GM23248 (cell line): Measurements from ENCODE around the gene TTC23. TPM values are rescaled to one million over a fixed set of nuclear protein-coding genes. Genes with fewer than 3 reads are reported as not detected.

Source experiments
- DNase-seq: peaks from one replicate; pipeline ENCODE4 v3.0.0-alpha.2; 2015
- H2AFZ ChIP-seq: fragments of 200-600 bp; sonication (generic); 2 replicates; pipeline ENCODE4 v1.6.1; 2016; ENCODE audit warnings: antibody characterized with exemption
- H3F3A ChIP-seq: fragments of 200-600 bp; sonication (generic); 2 replicates; pipeline ENCODE4 v1.6.1; 2016; ENCODE audit warnings: mild to moderate bottlenecking, antibody characterized with exemption, mixed run types; ENCODE audit not compliant: insufficient read depth
- H3K27ac ChIP-seq: fragments of 200-600 bp; sonication (generic); 2 replicates; pipeline ENCODE4 v1.5.1; 2016; ENCODE audit warnings: mild to moderate bottlenecking
- H3K27me3 ChIP-seq: fragments of 200-600 bp; sonication (generic); replicated peaks from 2 replicates; pipeline ENCODE4 v1.6.1; 2016; ENCODE audit warnings: mild to moderate bottlenecking; ENCODE audit not compliant: insufficient read depth
- H3K36me3 ChIP-seq: fragments of 200-600 bp; sonication (generic); 2 replicates; pipeline ENCODE4 v1.6.1; 2016; ENCODE audit warnings: low read depth, mild to moderate bottlenecking
- H3K4me1 ChIP-seq: fragments of 200-600 bp; sonication (generic); 2 replicates; pipeline ENCODE4 v1.6.1; 2016; ENCODE audit warnings: mild to moderate bottlenecking; ENCODE audit not compliant: insufficient read depth
- H3K4me2 ChIP-seq: fragments of 200-600 bp; sonication (generic); one replicate; pipeline ENCODE4 v1.6.1; 2016; ENCODE audit warnings: mild to moderate bottlenecking; ENCODE audit not compliant: unreplicated experiment
- H3K4me3 ChIP-seq: fragments of 200-600 bp; sonication (generic); 2 replicates; pipeline ENCODE4 v1.5.1; 2016; ENCODE audit warnings: mild to moderate bottlenecking
- H3K79me2 ChIP-seq: fragments of 200-600 bp; sonication (generic); 2 replicates; pipeline ENCODE4 v1.6.1; 2016; ENCODE audit warnings: mild to moderate bottlenecking; ENCODE audit not compliant: insufficient read depth
- H3K9ac ChIP-seq: fragments of 200-600 bp; sonication (generic); 2 replicates; pipeline ENCODE4 v1.6.1; 2016; ENCODE audit warnings: mild to moderate bottlenecking
- H3K9me2 ChIP-seq: fragments of 200-600 bp; sonication (generic); 2 replicates; pipeline ENCODE4 v1.6.1; 2016; ENCODE audit warnings: mixed run types, mild to moderate bottlenecking, moderate library complexity; ENCODE audit not compliant: insufficient read depth
- H3K9me3 ChIP-seq: fragments of 200-600 bp; sonication (generic); one replicate; pipeline ENCODE4 v1.6.1; 2017; ENCODE audit warnings: low read depth
- H4K20me1 ChIP-seq: fragments of 200-600 bp; sonication (generic); 2 replicates; pipeline ENCODE4 v1.6.0; 2016; ENCODE audit not compliant: insufficient read depth
- EZH2 ChIP-seq: fragments of 200-600 bp; sonication (generic); IDR thresholded peaks from 2 replicates; pipeline ENCODE4 v1.6.1; 2018; ENCODE audit warnings: antibody characterized with exemption, mild to moderate bottlenecking; ENCODE audit not compliant: insufficient read depth, poor library complexity, severe bottlenecking
- EZH2phosphoT487 ChIP-seq: fragments of 200-600 bp; sonication (generic); IDR thresholded peaks from 2 replicates; pipeline ENCODE4 v1.6.1; 2018; ENCODE audit warnings: antibody characterized with exemption, moderate library complexity, mild to moderate bottlenecking, low read depth; ENCODE audit not compliant: insufficient read depth
- WGBS, 2 experiments: methylation state at CpG; one replicate each; pipeline ENCODE4 v1.1.6; 2015 to 2017; ENCODE audit warnings: low lambda C conversion rate in 2 of 2, low coverage in 1 of 2; ENCODE audit errors: missing lambda C conversion rate in 2 of 2; 5-methylcytosine and 5-hydroxymethylcytosine counted together
- in situ Hi-C: fragments of 300-500 bp; cut with MboI; formaldehyde crosslinking; loops from 2 replicates; pipeline ENCODE4 v1.15.0; 2020
- polyA plus RNA-seq: library from polyadenylated mRNA; unstranded; fragments of >200 nt; fragmentation: Nextera tagmentation; extraction: Ambion mirVana; gene quantifications from 2 replicates; pipeline ENCODE4 v1.2.1, GENCODE V29; 2016
- total RNA-seq: library from RNA; depleted of rRNA; stranded (reverse); fragments of >200 nt; shearing (Covaris generic); gene quantifications from 2 replicates; pipeline ENCODE4 v1.2.3, GENCODE V29; 2014; rRNA removed

TTC23 gene
- total and polyA plus RNA-seq, 2 experiments from 2014 or later, result 10.8 to 18.6 TPM

DNA sequence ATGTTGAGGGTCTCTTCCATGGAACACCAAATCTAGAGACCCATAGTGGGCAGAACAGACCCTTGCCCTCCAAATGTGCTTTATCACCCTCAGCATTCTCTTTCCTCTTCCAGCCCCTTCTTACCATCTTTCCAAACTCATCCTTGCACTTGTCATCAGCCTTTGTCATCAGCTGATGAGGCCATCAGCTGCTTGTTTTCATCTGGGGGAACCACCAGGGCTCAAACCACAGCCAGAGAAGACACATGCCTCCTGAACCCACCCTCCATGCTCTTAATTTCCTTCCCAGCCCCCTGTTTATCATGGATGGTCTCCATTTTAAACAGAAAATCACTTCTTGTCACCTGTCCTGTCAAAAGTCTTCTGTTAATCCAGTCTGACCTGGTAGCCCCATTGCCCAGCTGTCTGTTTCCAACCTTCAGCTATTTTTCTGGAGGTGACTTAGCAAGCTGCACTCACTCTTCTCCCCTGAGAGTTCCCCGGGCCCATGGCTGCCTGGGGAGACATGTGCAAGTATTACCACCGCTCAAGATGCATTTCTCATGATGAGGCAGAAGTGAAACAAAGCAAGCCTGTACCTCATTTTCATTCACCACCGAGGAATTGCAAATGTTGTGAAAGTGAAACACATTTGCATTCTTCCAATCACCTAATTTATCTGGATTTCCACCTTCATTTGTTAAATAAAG, 159.2 kb downstream of the TTC23 start:
- Histone ChIP-seq H2AFZ (no peak overlapping the region), H3K36me3 (no peaks in the 10 kb centered on the region), H3K9me3 (no peaks in the 10 kb centered on the region), H3K9me2 (no peaks in the 10 kb centered on the region), H3F3A (peaks cover 6% of the 10 kb centered on the region; the same call in 1 of the 2 replicates), H3K4me2 (no peak overlapping the region), H3K4me1 (peaks cover 4% of the 10 kb centered on the region; the same call in 1 of the 2 replicates), H3K9ac (no peak overlapping the region), H3K27ac (no peak overlapping the region), H3K79me2 (no peaks in the 10 kb centered on the region), H3K27me3 (no peaks in the 10 kb centered on the region), H3K4me3 (no peak overlapping the region), H4K20me1 (no peaks in the 10 kb centered on the region)
- no peak for TF ChIP-seq EZH2phosphoT487
- no peak for TF ChIP-seq EZH2
- in situ Hi-C loops, result no loop called here
- DNase-seq, result no peak
- WGBS, 2 experiments, result 59 to 61% methylated on average over 3 of the region's 3 CpGs

DNA sequence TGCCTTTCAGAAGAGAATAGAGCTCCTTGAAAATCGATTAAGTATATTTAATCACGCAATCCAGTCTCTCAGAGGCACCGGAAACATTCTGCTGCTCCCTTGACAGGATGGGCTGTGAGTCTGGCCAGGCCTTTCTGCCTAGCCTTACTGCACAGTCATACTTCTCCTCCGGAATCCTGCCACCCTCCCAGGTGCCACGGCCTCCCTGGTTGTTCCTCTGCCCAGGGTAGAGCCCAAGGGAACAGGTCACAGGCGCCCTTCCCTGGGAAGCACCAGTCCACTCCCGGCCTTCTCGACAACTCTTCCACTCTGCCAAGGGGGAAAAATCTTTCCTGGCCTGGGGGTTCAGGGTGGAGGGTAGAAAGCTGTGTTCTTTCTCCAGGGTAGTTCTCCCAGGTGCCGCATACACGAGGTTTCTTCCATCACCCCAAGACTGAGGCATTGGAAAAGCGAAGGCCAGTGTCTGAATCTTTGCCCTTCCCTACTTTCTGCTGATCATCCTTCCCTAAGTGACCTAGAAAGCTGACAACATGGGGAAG, 161.9 kb downstream of the TTC23 start:
- Histone ChIP-seq H3F3A (peaks cover 6% of the 10 kb centered on the region; the same call in 1 of the 2 replicates), H3K4me3 (no peak overlapping the region), H3K9me3 (no peaks in the 10 kb centered on the region), H3K27ac (no peak overlapping the region), H4K20me1 (no peaks in the 10 kb centered on the region), H3K4me2 (no peak overlapping the region), H3K9ac (no peak overlapping the region), H3K27me3 (no peaks in the 10 kb centered on the region), H3K79me2 (no peaks in the 10 kb centered on the region), H3K9me2 (no peaks in the 10 kb centered on the region), H2AFZ (no peak overlapping the region), H3K36me3 (no peaks in the 10 kb centered on the region), H3K4me1 (peaks cover 4% of the 10 kb centered on the region; the same call in 1 of the 2 replicates)
- no peak for DNase-seq
- 83 to 90% methylated on average over 10 to 11 of the region's 11 CpGs for WGBS, 2 experiments
- TF ChIP-seq EZH2phosphoT487 (no peak), EZH2 (no peak)
- in situ Hi-C loops, result no loop called here

DNA sequence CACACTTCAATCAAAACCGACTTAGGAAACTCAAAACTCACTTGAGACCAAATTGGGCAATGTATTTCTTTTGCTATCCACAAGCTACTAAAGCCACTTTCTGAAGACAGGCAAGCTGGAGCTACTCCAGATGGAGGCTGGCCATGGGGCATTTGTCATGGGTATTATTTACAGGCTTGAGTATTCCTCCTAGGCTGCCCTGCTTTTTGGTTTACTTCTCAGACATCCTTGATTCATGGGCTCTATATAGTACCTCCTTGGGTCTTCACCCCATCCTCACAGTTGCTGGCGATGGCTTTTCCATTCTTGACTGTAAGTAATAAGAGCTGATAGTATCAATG, 163.1 kb downstream of the TTC23 start:
- H3K4me1 ChIP-seq, result peaks cover 4% of the 10 kb centered on the region; the same call in 1 of the 2 replicates
- no peak for DNase-seq
- no peak overlapping the region for H3K9ac ChIP-seq
- WGBS, 2 experiments, result 67 to 80% methylated on average over 2 of the region's 2 CpGs
- H3K9me2 ChIP-seq, result no peaks in the 10 kb centered on the region
- H3K4me2 ChIP-seq, result no peak overlapping the region
- no peak overlapping the region for H3K4me3 ChIP-seq
- H3K79me2 ChIP-seq, result no peaks in the 10 kb centered on the region
- no peak overlapping the region for H2AFZ ChIP-seq
- in situ Hi-C loops, result no loop called here
- H3K36me3 ChIP-seq, result no peaks in the 10 kb centered on the region
- H3F3A ChIP-seq, result peaks cover 6% of the 10 kb centered on the region; the same call in 1 of the 2 replicates
- no peaks in the 10 kb centered on the region for H3K9me3 ChIP-seq
- no peaks in the 10 kb centered on the region for H4K20me1 ChIP-seq
- TF ChIP-seq EZH2, result no peak
- no peak for TF ChIP-seq EZH2phosphoT487
- no peak overlapping the region for H3K27ac ChIP-seq
- H3K27me3 ChIP-seq, result no peaks in the 10 kb centered on the region

Other genes with a start within 250 kb of the TTC23 start
- gene PGPEP1L, start 241.8 kb downstream of the TTC23 start, total RNA-seq, result not detected in 2 replicates
- gene PGPEP1L, start 241.8 kb downstream of the TTC23 start, polyA plus RNA-seq, result not detected in 2 replicates
- gene SYNM, start 144.5 kb downstream of the TTC23 start, total RNA-seq, result 0.97 and 1.6 TPM in 2 replicates
- 0.15 and 0.18 TPM in 2 replicates for gene SYNM, start 144.5 kb downstream of the TTC23 start, polyA plus RNA-seq
- 15.8 and 30.8 TPM in 2 replicates for gene LRRC28, start 1.9 kb upstream of the TTC23 start, total RNA-seq
- gene LRRC28, start 1.9 kb upstream of the TTC23 start, polyA plus RNA-seq, result 18.4 and 19.8 TPM in 2 replicates